ENCODE measurements around the gene AEBP1.
A peak's percentile ranks its signal among the peaks of the same experiment; 100 is the strongest.

The AEBP1 gene

GRCh38 chr7:44081266-44081748 lies 22.8 kb upstream of the AEBP1 start:
- Mint-ChIP-seq H3K27me3 (ENCODE audit: low read depth, poor library complexity) (peaks cover 13% of the 10 kb centered on the region), H3K36me3 (ENCODE audit: low read depth) (peaks cover 29% of the 10 kb centered on the region), H3K27ac (no peak overlapping the region), H3K4me3 (peak overlapping the region; percentile 91), H3K9me3 (no peaks in the 10 kb centered on the region), H3K4me1 (peaks cover 81% of the 10 kb centered on the region)
- no peak for TF ChIP-seq CTCF (IDR thresholded peaks at IDR 0.05)
- DNase-seq, result no peak

DNA sequence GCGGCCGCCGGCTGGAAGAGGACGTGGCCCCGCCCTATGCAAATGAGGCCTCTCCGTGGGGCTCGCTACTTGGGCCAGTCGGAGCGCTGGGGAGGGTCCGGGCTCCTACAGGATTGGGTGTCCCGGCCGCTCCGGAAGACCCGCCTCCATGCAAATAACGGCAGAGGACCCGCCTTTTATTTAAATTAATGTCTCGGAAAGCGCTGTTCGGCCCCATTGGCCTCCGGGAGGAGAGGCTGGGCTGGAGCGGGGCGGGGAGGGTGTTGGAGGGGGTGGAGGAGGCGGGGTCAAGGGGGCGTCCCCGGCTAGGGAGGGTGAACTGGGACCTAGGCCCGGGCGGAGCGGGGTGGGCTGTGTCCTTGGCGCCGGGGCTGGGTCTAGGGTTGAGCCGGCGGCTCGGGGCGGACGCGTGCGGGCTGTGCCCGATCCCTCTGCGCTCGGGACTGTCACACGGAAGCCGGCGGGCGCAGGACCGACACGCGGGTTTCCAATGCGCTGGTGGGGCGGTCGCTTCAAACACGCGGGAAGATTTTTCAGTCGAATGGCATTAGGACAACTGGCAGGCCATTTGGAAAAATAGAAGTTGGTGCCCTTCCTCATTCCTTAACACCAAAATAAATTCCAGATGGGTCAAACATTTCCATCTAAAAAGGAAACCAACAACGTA lies 21.5 kb upstream of the AEBP1 start:
- peak; percentile 98 for DNase-seq
- H3K36me3 Mint-ChIP-seq (ENCODE audit: low read depth), result peaks cover 15% of the 10 kb centered on the region
- peak; percentile 14 for TF ChIP-seq CTCF (IDR thresholded peaks at IDR 0.05)
- H3K9me3 Mint-ChIP-seq, result no peaks in the 10 kb centered on the region
- H3K27me3 Mint-ChIP-seq (ENCODE audit: low read depth, poor library complexity), result peaks cover 13% of the 10 kb centered on the region
- H3K4me3 Mint-ChIP-seq, result peak overlapping the region; percentile 75
- H3K4me1 Mint-ChIP-seq, result peaks cover 76% of the 10 kb centered on the region
- no peak overlapping the region for H3K27ac Mint-ChIP-seq

DNA sequence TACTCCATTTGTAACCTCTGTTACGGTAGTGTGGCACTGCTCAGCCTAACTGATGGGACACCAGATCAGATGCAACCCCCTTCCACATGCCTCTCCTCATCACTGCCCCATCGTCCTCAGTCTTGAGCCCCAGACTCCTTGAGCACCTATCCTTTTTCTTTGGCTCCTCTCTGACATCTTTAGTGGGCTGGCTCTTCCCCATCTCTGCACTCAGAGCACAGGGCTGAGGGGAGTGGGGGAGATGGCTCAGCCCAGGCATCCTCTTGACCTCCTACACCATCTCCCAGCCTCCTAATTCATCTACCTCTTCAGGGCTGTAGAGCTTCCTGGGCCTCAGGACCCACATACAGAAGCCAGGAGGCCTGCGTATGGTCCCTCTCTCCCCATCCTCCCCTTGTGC lies 20.3 kb upstream of the AEBP1 start:
- peaks cover 76% of the 10 kb centered on the region for H3K4me1 Mint-ChIP-seq
- H3K36me3 Mint-ChIP-seq (ENCODE audit: low read depth), result peaks cover 7% of the 10 kb centered on the region
- H3K27ac Mint-ChIP-seq, result no peak overlapping the region
- peak overlapping the region; percentile 59 for H3K4me3 Mint-ChIP-seq
- H3K27me3 Mint-ChIP-seq (ENCODE audit: low read depth, poor library complexity), result peaks cover 10% of the 10 kb centered on the region
- H3K9me3 Mint-ChIP-seq, result no peaks in the 10 kb centered on the region
- DNase-seq, result no peak
- no peak for TF ChIP-seq CTCF (IDR thresholded peaks at IDR 0.05)

- H3K36me3 Mint-ChIP-seq (ENCODE audit: low read depth), result peaks cover 7% of the 10 kb centered on the region
- DNase-seq, result no peak
- TF ChIP-seq CTCF (IDR thresholded peaks at IDR 0.05), result no peak
- no peak overlapping the region for H3K4me3 Mint-ChIP-seq
- no peak overlapping the region for H3K27ac Mint-ChIP-seq
- no peaks in the 10 kb centered on the region for H3K9me3 Mint-ChIP-seq
- peaks cover 68% of the 10 kb centered on the region for H3K4me1 Mint-ChIP-seq
- H3K27me3 Mint-ChIP-seq (ENCODE audit: low read depth, poor library complexity), result peaks cover 10% of the 10 kb centered on the region
These were observed 19.4 kb upstream of the AEBP1 start for GRCh38 chr7:44084701-44085100.

DNA sequence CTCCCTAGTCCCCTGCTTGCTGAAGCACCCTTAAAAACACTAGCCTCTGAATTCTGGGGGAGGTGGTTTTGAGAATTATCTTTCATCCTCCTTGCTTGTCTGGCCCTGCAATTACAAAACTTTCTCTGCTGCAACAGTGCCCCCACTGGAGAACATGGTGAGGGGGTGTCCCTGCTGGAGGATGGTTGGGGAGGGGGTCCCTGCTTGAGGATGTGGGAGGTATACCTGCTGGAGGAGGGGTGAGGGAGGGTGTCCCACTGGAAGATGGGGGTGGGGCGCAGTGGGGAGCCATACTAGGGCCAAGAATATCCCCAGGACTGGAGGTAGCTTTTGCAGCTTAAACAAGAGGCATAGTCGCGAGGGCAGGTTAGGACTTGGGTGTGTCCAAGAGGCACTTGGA lies 18.6 kb upstream of the AEBP1 start:
- no peak for TF ChIP-seq CTCF (IDR thresholded peaks at IDR 0.05)
- Mint-ChIP-seq H3K27me3 (ENCODE audit: low read depth, poor library complexity) (peaks cover 10% of the 10 kb centered on the region), H3K9me3 (no peaks in the 10 kb centered on the region), H3K36me3 (ENCODE audit: low read depth) (peaks cover 7% of the 10 kb centered on the region), H3K4me3 (no peak overlapping the region), H3K4me1 (peaks cover 63% of the 10 kb centered on the region), H3K27ac (no peak overlapping the region)
- DNase-seq, result no peak

- peaks cover 15% of the 10 kb centered on the region for H3K27me3 Mint-ChIP-seq (ENCODE audit: low read depth, poor library complexity)
- no peaks in the 10 kb centered on the region for H3K9me3 Mint-ChIP-seq
- no peak for DNase-seq
- H3K4me1 Mint-ChIP-seq, result peaks cover 52% of the 10 kb centered on the region
- no peak for TF ChIP-seq CTCF (IDR thresholded peaks at IDR 0.05)
- H3K27ac Mint-ChIP-seq, result no peak overlapping the region
- H3K36me3 Mint-ChIP-seq (ENCODE audit: low read depth), result no peaks in the 10 kb centered on the region
- H3K4me3 Mint-ChIP-seq, result no peak overlapping the region
These were observed 17.5 kb upstream of the AEBP1 start for GRCh38 chr7:44086627-44087026.

Measured in nephron progenitor cell (in vitro differentiated cells).